ENCODE data around the gene DCAF5.

DCAF5 gene

DNA sequence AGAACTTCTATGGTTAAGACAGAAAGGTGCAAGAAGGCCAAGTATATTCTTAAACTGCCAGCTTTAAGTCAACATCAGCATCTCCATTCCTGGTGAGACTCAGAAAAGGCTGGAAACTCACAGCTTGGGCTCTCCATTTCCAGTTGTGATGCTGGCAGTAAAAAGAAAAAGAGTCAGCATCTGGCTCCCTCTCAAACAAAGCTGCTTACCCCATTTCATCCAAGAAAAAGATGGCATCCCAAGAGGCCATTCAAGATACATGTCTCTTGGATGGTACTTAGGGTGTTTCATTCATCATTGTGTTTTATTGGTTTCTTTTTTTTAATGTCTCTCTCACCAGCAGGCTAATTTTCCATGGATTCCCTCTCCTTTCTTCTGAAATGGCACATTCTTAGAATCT is 61.9 kb downstream of the DCAF5 start:
- TF ChIP-seq, protein P1, sequence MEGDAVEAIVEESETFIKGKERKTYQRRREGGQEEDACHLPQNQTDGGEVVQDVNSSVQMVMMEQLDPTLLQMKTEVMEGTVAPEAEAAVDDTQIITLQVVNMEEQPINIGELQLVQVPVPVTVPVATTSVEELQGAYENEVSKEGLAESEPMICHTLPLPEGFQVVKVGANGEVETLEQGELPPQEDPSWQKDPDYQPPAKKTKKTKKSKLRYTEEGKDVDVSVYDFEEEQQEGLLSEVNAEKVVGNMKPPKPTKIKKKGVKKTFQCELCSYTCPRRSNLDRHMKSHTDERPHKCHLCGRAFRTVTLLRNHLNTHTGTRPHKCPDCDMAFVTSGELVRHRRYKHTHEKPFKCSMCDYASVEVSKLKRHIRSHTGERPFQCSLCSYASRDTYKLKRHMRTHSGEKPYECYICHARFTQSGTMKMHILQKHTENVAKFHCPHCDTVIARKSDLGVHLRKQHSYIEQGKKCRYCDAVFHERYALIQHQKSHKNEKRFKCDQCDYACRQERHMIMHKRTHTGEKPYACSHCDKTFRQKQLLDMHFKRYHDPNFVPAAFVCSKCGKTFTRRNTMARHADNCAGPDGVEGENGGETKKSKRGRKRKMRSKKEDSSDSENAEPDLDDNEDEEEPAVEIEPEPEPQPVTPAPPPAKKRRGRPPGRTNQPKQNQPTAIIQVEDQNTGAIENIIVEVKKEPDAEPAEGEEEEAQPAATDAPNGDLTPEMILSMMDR (IDR thresholded peaks at IDR 0.05; ENCODE audit: low read length, missing control alignments): no peak
- no peak overlapping the region for H3K4me3 ChIP-seq (replicated peaks; ENCODE audit: low read depth, low read length)
- no peak for DNase-seq (ENCODE audit: low read depth)

- TF ChIP-seq, protein P1 (IDR thresholded peaks at IDR 0.05; ENCODE audit: low read length, missing control alignments): peak; percentile 85
- peak; percentile 61 for DNase-seq (ENCODE audit: low read depth)
- no peak overlapping the region for H3K4me3 ChIP-seq (replicated peaks; ENCODE audit: low read depth, low read length)
Measured at GRCh38 chr14:69090187-69090789, 62.6 kb downstream of the DCAF5 start.

DNA sequence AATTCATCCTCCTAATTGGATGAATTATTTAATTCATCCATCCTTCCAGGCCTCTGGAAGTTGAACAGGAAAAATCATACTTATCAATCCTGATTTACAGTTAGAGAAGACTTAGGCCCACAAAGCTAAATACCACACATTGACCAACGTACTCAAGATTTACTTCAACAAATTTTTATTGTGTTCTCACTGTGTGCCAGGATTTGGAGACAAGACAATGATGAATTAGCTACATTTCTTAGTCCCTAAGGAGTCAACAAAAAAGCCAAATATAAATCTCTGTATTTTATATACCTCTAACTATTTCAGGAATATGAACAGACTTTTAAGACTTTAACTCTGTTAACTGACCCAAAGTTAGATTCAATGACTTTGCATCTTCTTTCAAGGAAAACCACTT is 63.9 kb downstream of the DCAF5 start:
- no peak for DNase-seq (ENCODE audit: low read depth)
- H3K4me3 ChIP-seq (replicated peaks; ENCODE audit: low read depth, low read length): no peak overlapping the region
- TF ChIP-seq, protein P1 (IDR thresholded peaks at IDR 0.05; ENCODE audit: low read length, missing control alignments): no peak

DNA sequence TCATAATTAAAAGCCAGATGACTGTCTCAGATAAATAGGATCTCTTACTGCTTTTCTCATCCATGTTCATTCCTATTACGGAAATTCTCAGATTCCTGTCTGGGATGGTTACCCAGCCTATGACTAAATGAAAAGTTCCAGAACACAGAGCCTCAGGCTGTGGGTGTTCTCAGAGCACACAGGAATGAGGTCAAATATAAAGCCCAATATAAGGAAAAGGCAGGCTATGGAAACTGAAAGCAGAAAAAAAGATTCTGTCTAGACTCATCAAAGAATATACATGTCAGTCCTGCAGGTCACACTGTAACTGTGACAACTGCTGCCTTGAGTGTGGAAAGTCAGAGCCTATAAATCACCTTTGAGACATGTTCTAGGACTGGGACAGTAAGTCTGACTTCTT is 64.3 kb downstream of the DCAF5 start:
- no peak overlapping the region for H3K4me3 ChIP-seq (replicated peaks; ENCODE audit: low read depth, low read length)
- DNase-seq (ENCODE audit: low read depth): peak; percentile 49

DNA sequence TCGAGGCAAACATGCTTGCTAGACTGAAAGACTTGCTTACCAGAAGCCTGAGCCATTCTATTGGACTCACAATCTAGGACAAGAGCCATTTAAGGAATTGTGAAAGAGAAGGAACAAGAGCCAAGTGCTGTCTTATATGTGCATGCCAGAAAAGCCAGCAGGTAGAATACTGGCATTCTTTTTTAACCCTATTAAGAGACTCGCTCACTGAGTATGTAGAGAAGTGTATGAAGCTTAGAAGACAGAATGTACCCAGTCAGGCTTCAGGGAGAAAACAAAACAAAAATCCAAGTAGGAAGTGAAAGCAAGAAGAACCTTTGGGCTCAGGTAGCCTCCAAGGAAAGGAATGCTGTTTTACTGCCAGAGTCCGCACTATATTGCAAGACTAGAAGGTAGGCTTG is 65.9 kb downstream of the DCAF5 start:
- peak; percentile 62 for DNase-seq (ENCODE audit: low read depth)
- H3K4me3 ChIP-seq (replicated peaks; ENCODE audit: low read depth, low read length): no peak overlapping the region
- TF ChIP-seq, protein P1 (IDR thresholded peaks at IDR 0.05; ENCODE audit: low read length, missing control alignments): no peak

More for the DNA sequence above, 64.3 kb downstream of the DCAF5 start:
- TF ChIP-seq, protein P1 (IDR thresholded peaks at IDR 0.05; ENCODE audit: low read length, missing control alignments): no peak

DNA sequence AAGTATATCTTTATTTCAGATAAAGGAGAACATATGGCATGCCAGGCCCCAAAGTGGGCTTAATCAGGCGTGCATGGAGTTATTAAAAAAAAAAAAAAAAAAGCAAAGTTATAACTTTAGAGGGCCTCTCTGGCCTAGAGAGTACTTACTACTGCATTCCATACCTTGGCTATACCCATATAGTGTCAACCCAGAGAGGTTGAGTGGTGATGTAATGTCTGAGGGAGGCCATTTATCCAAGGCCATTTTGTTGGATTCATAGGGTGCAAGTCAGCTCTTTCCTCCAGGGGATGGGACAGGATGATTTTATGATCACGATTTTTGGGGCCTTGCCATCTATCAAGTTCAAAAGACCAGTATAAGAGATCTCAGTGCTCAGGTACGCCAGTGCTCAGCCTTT is 66.4 kb downstream of the DCAF5 start:
- no peak overlapping the region for H3K4me3 ChIP-seq (replicated peaks; ENCODE audit: low read depth, low read length)
- DNase-seq (ENCODE audit: low read depth): no peak
- TF ChIP-seq, protein P1 (IDR thresholded peaks at IDR 0.05; ENCODE audit: low read length, missing control alignments): no peak

- TF ChIP-seq, protein P1 (IDR thresholded peaks at IDR 0.05; ENCODE audit: low read length, missing control alignments): no peak
- H3K4me3 ChIP-seq (replicated peaks; ENCODE audit: low read depth, low read length): no peak overlapping the region
- DNase-seq (ENCODE audit: low read depth): no peak
Measured at GRCh38 chr14:69084023-69084422, 68.9 kb downstream of the DCAF5 start.

Measured in fibroblast of pulmonary artery (primary cell).